Measurements from ENCODE around the gene RFLNA. TPM values are rescaled to one million over a fixed set of nuclear protein-coding genes. Genes with fewer than 3 reads are reported as not detected.
"Not testable (repeated sequence)": the region's sequence is repeated elsewhere in the genome, so short reads cannot be mapped to it uniquely, and the experiment has no call there.

Gene RFLNA
- polyA plus RNA-seq, 1 donor, result 6.1 TPM

GRCh38 chr12:124282287-124282686 is 12.6 kb upstream of the RFLNA start:
- DNase-seq (ENCODE audit: low read depth), result no peak

GRCh38 chr12:124283326-124283725 is 11.6 kb upstream of the RFLNA start:
- DNase-seq (ENCODE audit: low read depth), result no peak

- no peak for DNase-seq (ENCODE audit: low read depth)
These were observed 10.5 kb upstream of the RFLNA start for GRCh38 chr12:124284368-124284767.

- no peak for DNase-seq (ENCODE audit: low read depth)
These were observed 8.5 kb upstream of the RFLNA start for GRCh38 chr12:124286414-124286813.

- no peak for DNase-seq (ENCODE audit: low read depth)
These were observed 7.9 kb upstream of the RFLNA start for GRCh38 chr12:124286971-124287370.

- DNase-seq (ENCODE audit: low read depth), result no peak
These were observed 5.0 kb upstream of the RFLNA start for GRCh38 chr12:124289634-124290600.

GRCh38 chr12:124292385-124292784 is 2.5 kb upstream of the RFLNA start:
- no peak for DNase-seq (ENCODE audit: low read depth)

- no peak for DNase-seq (ENCODE audit: low read depth)
These were observed 1.4 kb upstream of the RFLNA start for GRCh38 chr12:124293286-124294003.

- DNase-seq (ENCODE audit: low read depth), result no peak
These were observed 652 bp downstream of the RFLNA start for GRCh38 chr12:124295431-124296058.

- no peak for DNase-seq (ENCODE audit: low read depth)
These were observed 1.5 kb downstream of the RFLNA start for GRCh38 chr12:124296295-124296915.

GRCh38 chr12:124296916-124297351 is 2.0 kb downstream of the RFLNA start:
- no peak for DNase-seq (ENCODE audit: low read depth)

- DNase-seq (ENCODE audit: low read depth), result no peak
These were observed 2.5 kb downstream of the RFLNA start for GRCh38 chr12:124297389-124297788.

GRCh38 chr12:124297856-124298255 is 3.0 kb downstream of the RFLNA start:
- no peak for DNase-seq (ENCODE audit: low read depth)

GRCh38 chr12:124298685-124299410 is 4.0 kb downstream of the RFLNA start:
- no peak for DNase-seq (ENCODE audit: low read depth)

GRCh38 chr12:124299628-124300388 is 4.9 kb downstream of the RFLNA start:
- no peak for DNase-seq (ENCODE audit: low read depth)

GRCh38 chr12:124300657-124301056 is 5.8 kb downstream of the RFLNA start:
- not testable (repeated sequence) for DNase-seq (ENCODE audit: low read depth)

GRCh38 chr12:124301084-124301654 is 6.3 kb downstream of the RFLNA start:
- no peak for DNase-seq (ENCODE audit: low read depth)

- DNase-seq (ENCODE audit: low read depth), result no peak
These were observed 7.4 kb downstream of the RFLNA start for GRCh38 chr12:124302241-124302806.

- no peak for DNase-seq (ENCODE audit: low read depth)
These were observed 8.1 kb downstream of the RFLNA start for GRCh38 chr12:124302807-124303578.

Data from forelimb muscle (tissue), 1 donor.